ENCODE results near the gene STXBP2. TPM values are rescaled to one million over a fixed set of nuclear protein-coding genes. Genes with fewer than 3 reads are reported as not detected.

Gene STXBP2
- total and polyA plus RNA-seq, 9 of the 15 experiments (the other 6 are each of a cell fraction or from before 2014, with no cell fraction given), result 2.5 to 163 (median 71.3) TPM

DNA sequence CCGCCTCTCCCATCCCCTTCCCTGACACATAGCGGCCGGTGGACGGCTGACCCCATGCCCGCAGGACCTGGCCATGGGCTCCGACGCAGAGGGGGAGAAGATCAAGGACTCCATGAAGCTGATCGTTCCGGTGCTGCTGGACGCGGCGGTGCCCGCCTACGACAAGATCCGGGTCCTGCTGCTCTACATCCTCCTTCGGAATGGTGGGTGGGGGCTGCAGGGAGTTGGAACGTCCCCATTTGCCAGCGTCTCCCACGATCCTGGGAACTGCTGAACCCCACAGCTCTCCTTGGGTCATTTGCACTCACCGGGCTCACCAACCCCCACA, 7.6 kb downstream of the STXBP2 start:
- no TSS peak for BruUV-seq (replicated peaks)
- no peak for ATAC-seq
- peaks cover 64% of the 10 kb centered on the region; the same call in 2 of the 3 replicates for H3K36me3 ChIP-seq (ENCODE audit: control insufficient read depth, insufficient read depth, low read length)
- H3K9ac ChIP-seq (ENCODE audit: insufficient read depth in 1 of 2, low read depth in 2 of 2, low read length in 2 of 2), result no peak overlapping the region
- peaks cover 6% of the 10 kb centered on the region; the same call in 1 of the 2 replicates for H3K9me3 ChIP-seq (replicated peaks; ENCODE audit: control insufficient read depth, insufficient read depth, low read depth, low read length)
- no peak overlapping the region for H3K27ac ChIP-seq (ENCODE audit: extremely low read depth, low read depth, low read length)
- H3K4me3 ChIP-seq, result no peak overlapping the region
- POLR2A ChIA-PET, result interaction anchor here (1.2 to 2.0 kb wide), 2 partner anchors 10 to 15 kb away, joined by 5 to 8 read pairs; partner anchors contain the start of genes PET100 and XAB2
- FAIRE-seq, result no peak
- intact Hi-C loops (cut with micrococcal nuclease) (no loop called here), in situ Hi-C loops (cut with MboI) (no loop called here)
- WGBS (ENCODE audit: insufficient coverage, low coverage, missing lambda C conversion rate), result 97% methylated on average over 10 of the region's 20 CpGs
- peaks cover 0 to 61% of the 10 kb centered on the region in 2 experiments; a peak in 4 of 5 replicates for H3K4me1 ChIP-seq (replicated peaks in 1 of 2; ENCODE audit: control insufficient read depth in 2 of 2, insufficient read depth in 2 of 2, low read length in 2 of 2)
- peaks cover 11% of the 10 kb centered on the region for H3K79me2 ChIP-seq (ENCODE audit: control insufficient read depth, insufficient read depth, low read length)
- H4K20me1 ChIP-seq (replicated peaks; ENCODE audit: control insufficient read depth, insufficient read depth, low read length), result peaks cover 15% of the 10 kb centered on the region
- no peaks in the 10 kb centered on the region; a peak in 1 of 5 replicates for H3K27me3 ChIP-seq (ENCODE audit: control insufficient read depth in 2 of 2, insufficient read depth in 2 of 2, low read length in 2 of 2)
- H3K9me1 ChIP-seq (ENCODE audit: control insufficient read depth, insufficient read depth, low read length), result no peaks in the 10 kb centered on the region
- CTCF ChIA-PET (ENCODE audit: low intra/inter-chr PET ratio), result no interaction called here
- H2AFZ ChIP-seq (ENCODE audit: low read depth, low read length), result no peak overlapping the region
- DNase-seq (ENCODE audit: extremely low read depth in 1 of 4, low spot score in 3 of 4), result no peak
- no peak overlapping the region for H3K4me2 ChIP-seq (ENCODE audit: insufficient read depth, low read length)
- peak; percentile 37; the same call in 1 of the 2 replicates for TF ChIP-seq POLR2G (IDR thresholded peaks at IDR 0.05; ENCODE audit: low read depth, low read length)
- TF ChIP-seq RBFOX2 (IDR thresholded peaks at IDR 0.05; ENCODE audit: low read depth, low read length), result peak; percentile 19; the same call in 1 of the 2 replicates
- TF ChIP-seq DIDO1 (tag; IDR thresholded peaks at IDR 0.05; ENCODE audit: low read depth), result no peak
- TF ChIP-seq, protein P1, sequence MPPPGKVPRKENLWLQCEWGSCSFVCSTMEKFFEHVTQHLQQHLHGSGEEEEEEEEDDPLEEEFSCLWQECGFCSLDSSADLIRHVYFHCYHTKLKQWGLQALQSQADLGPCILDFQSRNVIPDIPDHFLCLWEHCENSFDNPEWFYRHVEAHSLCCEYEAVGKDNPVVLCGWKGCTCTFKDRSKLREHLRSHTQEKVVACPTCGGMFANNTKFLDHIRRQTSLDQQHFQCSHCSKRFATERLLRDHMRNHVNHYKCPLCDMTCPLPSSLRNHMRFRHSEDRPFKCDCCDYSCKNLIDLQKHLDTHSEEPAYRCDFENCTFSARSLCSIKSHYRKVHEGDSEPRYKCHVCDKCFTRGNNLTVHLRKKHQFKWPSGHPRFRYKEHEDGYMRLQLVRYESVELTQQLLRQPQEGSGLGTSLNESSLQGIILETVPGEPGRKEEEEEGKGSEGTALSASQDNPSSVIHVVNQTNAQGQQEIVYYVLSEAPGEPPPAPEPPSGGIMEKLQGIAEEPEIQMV (tag; conservative IDR thresholded peaks at IDR 0.05; ENCODE audit: low read depth), result no peak
